Measurements from ENCODE around the gene NKD2.
"Not testable (repeated sequence)": the region's sequence is repeated elsewhere in the genome, so short reads cannot be mapped to it uniquely, and the experiment has no call there.

Gene NKD2

GRCh38 chr5:1075931-1076330, 67.3 kb downstream of the NKD2 start:
- no peak for DNase-seq

DNA sequence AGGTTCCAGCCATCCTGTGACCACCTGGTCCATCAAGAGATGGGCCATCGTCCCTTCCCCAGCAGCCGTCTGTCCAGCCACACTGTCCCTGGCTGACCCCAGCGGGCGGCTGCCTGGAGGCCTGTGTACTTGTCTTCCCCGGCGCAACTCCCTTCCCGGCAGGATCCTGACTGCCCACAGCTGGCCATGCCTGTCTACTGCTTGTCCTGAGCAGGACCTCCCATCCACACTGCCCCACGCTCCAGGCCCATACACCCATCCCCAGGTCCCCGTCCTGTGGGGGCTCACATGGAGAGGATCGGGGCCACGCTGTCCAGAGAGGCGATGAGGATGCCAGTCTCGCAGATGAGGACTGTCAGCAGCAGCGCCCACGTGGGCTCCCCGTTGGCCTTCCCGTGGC, 67.8 kb downstream of the NKD2 start:
- no peak for DNase-seq

- DNase-seq = no peak
These were observed 68.4 kb downstream of the NKD2 start for GRCh38 chr5:1077026-1077425.

DNA sequence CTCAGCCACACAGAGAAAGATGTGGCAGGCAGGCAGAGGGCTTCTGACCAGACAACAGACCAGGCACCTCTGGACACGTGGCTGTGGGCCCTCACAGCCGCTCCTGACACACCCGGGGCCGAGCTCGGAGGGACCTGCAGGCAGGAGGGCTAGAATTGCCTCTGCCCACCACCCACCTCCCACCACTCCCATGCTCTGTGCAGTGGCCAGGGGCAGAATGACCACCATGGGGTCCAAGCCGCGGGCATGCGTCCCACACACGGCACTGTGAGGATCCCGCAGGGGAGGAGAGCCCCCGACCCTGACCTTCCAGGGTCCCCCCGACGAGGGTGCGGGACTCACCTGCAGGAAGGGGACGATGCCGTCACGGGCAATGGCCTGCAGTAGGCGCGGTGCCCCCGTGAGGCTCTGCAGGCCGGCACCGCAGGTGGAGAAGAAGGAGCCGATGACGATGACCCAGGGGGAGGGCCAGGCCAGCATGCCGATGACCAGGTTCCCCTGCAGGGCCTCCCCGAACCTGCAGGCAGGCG, 69.0 kb downstream of the NKD2 start:
- DNase-seq = no peak

- no peak for DNase-seq
These were observed 69.6 kb downstream of the NKD2 start for GRCh38 chr5:1078206-1078605.

- no peak for DNase-seq
These were observed 70.2 kb downstream of the NKD2 start for GRCh38 chr5:1078851-1079250.

- no peak for DNase-seq
These were observed 70.9 kb downstream of the NKD2 start for GRCh38 chr5:1079486-1079885.

DNA sequence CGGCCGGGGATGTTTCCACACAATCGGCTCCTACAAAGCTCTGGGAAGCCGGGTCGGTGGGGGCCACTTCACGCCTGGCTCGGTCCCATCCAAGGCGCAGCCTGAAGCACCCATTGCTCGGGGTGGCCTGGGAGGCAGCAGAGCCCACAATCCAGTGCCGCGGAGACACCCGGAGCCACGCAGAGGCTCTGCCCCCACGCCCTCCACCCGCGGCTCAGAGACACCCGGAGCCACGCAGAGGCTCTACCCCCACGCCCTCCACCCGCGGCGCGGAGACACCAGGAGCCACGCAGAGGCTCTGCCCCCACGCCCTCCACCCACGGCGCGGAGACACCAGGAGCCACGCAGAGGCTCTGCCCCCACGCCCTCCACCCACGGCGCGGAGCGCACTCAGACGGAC, 71.4 kb downstream of the NKD2 start:
- DNase-seq = no peak

- no peak for DNase-seq
These were observed 71.8 kb downstream of the NKD2 start for GRCh38 chr5:1080432-1080831.

DNA sequence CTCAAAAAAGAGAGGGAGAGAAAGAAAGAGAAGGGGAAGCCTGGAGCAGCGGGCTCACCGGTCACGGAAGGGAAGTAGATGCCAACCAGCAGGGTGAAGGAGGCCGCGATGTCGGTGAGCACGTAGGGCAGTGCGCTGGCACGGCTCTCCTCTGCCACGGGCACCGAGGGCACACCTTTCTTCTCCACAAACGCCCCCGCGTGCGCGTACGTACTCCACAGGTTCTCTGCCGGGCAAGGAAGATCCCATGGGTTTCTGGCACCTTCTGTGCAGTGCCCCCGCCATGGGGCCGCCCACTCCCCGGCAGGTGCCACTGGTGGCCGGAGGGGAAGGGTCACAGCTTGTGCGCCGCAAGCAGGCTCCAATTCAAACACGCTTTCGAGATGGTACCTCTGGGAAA, 72.9 kb downstream of the NKD2 start:
- DNase-seq = no peak

DNA sequence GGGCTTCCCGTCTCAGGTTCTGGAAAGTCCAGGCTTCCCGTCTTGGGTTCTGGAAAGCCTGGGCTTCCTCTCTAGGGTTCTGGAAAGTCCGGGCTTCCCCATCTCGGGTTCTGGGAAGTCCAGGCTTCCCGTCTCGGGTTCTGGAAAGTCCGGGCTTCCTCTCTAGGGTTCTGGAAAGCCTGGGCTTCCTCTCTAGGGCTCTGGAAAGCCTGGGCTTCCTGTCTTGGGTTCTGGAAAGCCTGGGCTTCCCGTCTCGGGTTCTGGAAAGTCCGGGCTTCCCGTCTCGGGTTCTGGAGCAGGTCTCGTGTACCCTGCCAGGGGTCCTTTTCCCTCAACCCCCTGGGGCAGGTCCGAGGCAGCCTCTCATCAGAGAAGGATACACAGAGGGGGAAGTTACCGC, 74.4 kb downstream of the NKD2 start:
- DNase-seq = not testable (repeated sequence)

DNA sequence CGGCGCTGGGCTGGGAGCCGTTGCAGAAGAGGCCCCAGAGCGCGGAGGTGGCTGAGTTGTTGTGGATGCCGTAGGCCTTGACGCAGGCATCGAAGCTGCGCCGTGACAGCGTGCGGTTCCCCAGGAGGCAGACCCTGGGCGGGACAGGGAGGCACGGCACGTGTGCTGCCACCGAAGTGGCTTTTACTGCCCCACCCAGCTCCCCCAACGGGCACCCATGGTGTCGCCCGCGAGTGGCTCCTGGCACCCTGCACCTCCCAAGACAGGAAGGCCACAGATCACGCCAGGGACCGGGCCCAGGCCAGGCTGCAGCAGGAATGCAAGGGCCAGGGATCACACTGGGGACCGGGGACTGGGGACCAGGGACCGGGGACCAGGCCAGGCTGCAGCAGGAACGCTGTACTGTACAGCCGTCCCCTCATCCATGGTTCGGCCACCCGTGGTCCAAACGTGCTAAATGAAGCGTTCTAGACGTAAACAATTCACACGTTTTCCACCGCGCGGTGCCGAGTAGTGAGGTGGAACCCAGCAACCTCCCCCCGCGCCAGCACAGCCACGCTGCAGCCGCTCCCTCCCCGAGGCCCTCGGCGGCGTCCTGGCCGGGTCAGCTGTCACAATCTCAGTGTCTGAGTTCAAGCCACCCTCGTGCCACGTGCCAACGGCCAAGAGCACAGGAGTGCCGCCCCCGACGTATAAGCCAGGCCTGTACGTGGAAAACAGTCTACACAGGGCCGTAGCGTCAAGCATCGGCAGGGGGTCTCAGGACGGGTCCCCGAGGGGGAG, 75.4 kb downstream of the NKD2 start:
- no peak for DNase-seq

GRCh38 chr5:1085391-1085790, 76.8 kb downstream of the NKD2 start:
- no peak for DNase-seq

GRCh38 chr5:1086137-1086536, 77.5 kb downstream of the NKD2 start:
- no peak for DNase-seq

- no peak for DNase-seq
These were observed 78.3 kb downstream of the NKD2 start for GRCh38 chr5:1086871-1087270.

DNA sequence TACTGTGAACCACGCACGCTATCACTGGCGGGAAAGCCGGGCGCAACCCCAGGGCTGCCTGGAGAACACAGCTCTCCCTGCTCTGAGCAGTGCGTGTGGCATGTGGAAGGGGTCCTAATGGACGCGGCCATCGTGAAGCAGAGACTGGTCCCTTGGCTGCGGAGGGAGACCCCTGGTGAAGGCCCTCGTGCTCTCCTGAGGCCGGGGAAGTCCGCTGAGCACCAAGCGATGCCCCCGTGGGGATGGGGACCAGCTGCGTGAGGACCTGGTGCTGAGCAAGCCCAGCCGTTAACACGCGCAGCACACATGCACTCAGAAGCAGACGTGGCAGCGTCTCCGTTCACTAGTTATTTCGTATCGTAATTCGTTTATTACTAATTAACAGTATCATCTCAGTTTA, 78.8 kb downstream of the NKD2 start:
- DNase-seq = no peak

DNA sequence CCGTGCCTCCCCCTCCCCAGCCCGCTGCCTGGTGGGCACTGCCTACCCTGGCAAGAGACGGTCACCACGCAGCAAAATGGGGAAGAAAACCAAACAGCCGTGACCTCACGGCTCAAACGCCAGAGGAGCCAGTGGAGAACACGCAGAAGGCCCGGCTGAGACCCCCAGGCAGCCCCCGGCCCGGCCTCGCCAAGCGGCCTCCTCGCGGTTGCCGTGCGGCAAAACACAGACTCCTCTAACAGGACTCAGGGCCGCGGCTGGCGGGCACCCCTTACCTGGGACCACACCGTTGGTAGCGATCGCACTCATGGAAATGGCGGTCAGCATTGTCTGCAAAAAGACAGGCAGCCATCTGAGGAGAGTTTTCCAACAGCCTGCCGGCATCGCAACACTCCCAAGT, 79.4 kb downstream of the NKD2 start:
- DNase-seq = no peak
